GM12873 (cell line): Measurements from ENCODE around the gene TRAF3IP1.

ENCODE experiments used
- CTCF ChIP-seq: IDR thresholded peaks from 2 replicates; pipeline ENCODE4 v1.5.1; 2012; ENCODE audit warnings: low read depth, mild to moderate bottlenecking, moderate library complexity, low read length, control low read depth; ENCODE audit not compliant: insufficient read depth; ENCODE audit errors: missing control alignments

Gene TRAF3IP1

GRCh38 chr2:238330391-238330790, 10.1 kb downstream of the TRAF3IP1 start:
- no peak for TF ChIP-seq CTCF

DNA sequence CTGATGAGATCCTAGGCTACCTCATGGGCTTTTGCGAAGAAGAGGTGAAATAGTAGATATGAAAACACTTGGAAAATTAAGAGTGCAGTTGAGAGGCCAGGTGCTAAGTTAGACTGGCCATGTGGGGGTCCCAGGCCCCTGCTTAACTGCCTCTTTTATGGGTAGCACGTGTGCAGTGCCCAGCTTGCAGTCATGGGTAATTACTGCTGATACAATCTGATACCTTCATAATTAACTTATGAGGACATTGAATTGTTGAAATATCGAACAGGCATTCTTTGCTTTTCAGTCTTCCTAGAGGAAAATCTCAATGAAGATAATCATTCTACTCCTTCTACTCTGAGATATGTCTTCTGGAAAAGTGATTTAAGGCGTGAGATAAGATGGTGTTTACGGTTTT, 11.6 kb downstream of the TRAF3IP1 start:
- no peak for TF ChIP-seq CTCF

DNA sequence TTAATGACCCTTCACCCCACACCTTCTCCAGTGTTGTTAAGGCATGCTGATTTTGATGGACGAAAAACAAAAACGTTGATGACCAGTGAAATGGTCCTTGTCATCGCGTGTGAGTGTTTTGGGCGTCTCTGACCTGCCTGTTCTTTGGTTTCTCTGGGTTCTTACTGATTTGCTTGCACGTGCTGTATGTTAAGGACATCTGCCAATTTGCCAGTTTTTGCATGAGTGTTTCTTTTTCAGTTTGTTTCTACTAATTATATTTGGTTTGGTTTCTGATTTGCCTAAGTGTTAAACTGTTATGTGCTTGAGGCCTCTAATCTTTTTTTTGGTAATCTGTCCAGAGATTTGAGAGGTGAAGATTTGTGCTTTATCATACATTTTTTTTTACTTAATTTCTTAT, 14.6 kb downstream of the TRAF3IP1 start:
- TF ChIP-seq CTCF: no peak

GRCh38 chr2:238336151-238336550, 15.8 kb downstream of the TRAF3IP1 start:
- TF ChIP-seq CTCF: no peak

DNA sequence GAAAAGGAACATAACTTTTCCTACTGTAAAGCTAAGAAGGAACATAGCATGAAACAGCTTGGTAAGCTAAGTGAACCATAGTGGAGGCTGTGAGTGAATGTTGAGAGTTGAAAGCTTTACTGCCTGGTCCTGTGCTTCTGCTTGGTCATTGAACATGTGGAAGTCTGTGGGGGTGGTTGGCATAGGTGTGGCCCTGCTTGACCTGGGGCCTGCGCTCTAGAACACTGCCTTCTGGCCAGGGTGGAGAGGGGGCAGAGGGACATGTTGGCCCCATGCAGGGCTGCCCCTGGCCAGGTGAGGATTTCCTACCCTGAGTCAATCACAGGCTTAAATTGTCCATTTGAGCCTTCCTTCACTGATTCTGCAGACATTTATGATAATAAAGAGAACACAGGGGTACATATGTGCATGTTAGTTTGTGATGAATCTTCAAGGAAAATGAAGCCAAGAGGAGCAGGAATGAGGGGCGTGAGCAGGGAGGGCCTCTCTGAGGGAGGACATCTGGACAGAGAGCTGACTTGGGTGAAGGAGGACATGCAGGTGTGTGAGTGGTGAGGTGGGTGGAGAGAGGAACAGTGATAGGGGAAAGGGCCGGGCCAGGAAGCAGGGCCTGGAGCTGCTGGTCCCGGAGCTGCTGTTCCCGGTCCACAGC, 16.6 kb downstream of the TRAF3IP1 start:
- TF ChIP-seq CTCF: no peak

DNA sequence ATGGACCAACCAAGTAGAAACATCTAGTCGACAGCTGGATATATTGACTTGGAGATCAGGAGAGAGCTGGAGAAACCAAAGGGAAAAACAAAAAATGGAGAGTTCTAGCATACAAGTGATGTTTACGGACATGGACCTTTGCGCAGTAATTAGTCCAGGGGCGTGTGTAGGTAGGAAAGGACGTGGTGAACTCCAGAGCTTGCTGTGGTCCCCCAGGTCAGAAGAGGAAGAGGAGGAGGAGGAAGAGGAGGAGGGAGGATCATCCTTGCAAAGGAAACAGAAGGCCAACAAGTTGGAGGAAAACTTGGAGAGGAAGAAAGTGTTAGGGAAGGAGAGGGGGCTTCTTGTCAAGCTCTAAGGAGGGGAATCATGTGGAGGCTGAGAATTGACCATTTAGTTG, 17.5 kb downstream of the TRAF3IP1 start:
- TF ChIP-seq CTCF: no peak

GRCh38 chr2:238338710-238339394, 18.5 kb downstream of the TRAF3IP1 start:
- no peak for TF ChIP-seq CTCF
